C4-2B (cell line): Measurements from ENCODE around the gene AKNAD1.

Experiments
- CTCF ChIP-seq: fragments of 450-650 bp; conservative IDR thresholded peaks from 2 replicates; pipeline ENCODE4 v1.5.1; 2017; ENCODE audit warnings: mild to moderate bottlenecking
- ZFX ChIP-seq: fragments of 450-650 bp; IDR thresholded peaks from 2 replicates; pipeline ENCODE4 v1.6.1; 2017

- TF ChIP-seq CTCF: no peak
- no peak for TF ChIP-seq ZFX
Measured at GRCh38 chr1:108854221-108855019, 2.5 kb downstream of the AKNAD1 start.
